Measurements from ENCODE around the gene ALOX15B.

The ALOX15B gene

DNA sequence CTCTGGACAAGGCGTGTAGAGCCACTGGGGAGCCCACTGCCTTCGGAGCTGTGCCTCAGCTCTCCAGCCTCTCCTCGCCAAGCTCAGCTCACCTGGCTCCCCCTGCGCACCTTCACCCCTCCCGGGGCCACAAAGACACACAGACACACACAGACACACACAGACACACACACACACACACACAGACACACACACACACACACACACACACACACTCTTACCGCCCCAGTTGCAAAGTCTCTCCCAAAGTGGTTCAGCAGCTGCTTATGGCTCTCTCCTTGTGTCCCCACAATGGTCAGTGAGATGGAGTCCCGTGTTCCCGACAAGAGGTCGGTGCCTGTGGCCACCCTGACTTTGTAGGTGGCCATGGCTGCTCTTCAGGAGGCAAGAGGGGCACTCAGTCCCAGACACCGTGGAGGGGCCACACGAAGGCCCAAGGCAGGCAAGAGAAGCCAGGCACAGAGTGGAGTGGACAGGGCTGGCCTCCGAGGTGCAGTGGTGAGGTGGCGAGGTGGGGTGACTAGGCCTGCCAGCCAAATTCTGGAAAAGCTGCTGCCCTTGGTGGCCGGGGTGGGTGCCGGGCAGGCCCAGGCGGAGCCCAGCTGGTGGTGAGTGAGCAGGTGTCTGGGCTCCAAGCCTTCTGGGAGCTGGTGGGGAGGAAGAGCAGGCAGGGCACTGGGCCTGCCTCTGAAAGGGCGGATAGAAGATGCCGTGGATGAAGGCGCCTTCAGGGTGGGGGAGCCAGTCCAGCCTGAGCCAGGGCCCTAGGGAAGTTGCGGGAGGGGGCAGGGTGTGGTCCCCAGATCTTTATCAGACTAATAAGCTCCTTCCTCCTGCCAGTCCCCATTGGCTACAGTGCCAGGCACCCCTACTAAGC is 48.5 kb downstream of the ALOX15B start, which contains the start of gene ALOX12B:
Gene ALOX12B, minus strand, starts transcription at position 642 of the 877 bp plus-strand sequence. Its CDS starts 274 bp downstream, at position 368.
- DNase-seq = no peak

DNA sequence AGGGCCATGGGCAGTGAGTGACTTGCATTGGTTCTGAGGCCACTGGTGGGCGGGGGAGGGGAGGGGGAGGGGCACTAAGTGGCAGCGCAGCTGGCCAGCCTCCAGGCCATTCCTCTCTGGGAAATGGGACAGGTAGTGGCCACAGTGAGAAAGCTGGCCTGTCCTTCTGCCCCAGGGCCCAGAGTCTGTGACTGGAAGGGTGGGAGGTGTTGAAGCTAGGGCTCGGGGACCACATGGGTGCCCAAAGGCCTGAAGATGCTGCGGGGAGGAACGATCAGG is 49.0 kb downstream of the ALOX15B start:
- no peak for DNase-seq

DNA sequence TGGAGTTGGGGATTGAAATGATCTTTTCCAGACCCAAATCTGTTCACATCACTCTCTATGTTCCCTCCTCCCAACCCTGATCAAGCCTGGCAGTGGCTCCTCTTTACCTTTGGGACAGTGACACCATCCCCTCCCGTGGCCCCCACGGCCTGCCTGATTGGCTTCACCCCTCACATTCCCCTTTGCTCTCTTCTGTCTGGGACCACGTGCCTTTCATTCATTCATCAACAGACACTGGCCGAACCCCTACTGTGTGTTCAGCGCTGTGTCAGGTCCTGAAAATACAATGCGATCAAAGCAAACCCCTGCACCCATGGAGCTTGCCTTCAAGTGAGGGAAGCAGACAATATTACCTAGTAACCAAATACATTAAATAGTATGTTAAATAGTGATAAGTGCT is 50.9 kb downstream of the ALOX15B start:
- DNase-seq = no peak

DNA sequence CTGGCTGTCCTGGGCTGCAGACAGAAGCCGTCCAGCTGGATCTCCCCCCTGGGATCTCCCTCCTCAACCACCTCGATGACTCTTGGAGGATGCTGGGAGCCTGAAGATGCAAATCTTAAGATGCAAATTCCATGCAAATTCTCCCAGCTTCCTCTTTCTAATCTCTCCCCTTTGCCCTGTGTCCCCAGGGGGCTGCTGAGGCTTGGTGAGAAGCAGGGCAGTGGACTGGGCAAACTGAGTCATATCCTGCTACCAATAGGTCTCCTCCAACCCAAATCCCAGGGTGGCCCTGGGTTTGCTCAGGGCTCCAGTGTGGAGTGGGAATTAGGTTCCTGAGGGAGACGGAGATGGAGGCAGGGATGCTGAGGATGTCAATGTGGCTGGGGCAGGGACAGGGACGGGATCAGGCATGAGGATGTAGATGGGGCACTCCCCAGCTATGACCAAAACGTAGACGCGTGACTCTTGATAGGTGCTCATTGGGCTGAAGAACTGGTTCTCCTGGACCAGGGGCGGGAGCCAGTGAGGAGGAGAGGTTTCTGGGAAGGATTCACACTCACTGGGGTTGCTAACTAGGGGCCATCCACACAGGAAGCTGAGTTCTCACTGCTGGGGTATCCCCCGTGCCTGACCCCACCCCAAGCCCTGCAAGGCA is 52.3 kb downstream of the ALOX15B start:
- DNase-seq = no peak

DNA sequence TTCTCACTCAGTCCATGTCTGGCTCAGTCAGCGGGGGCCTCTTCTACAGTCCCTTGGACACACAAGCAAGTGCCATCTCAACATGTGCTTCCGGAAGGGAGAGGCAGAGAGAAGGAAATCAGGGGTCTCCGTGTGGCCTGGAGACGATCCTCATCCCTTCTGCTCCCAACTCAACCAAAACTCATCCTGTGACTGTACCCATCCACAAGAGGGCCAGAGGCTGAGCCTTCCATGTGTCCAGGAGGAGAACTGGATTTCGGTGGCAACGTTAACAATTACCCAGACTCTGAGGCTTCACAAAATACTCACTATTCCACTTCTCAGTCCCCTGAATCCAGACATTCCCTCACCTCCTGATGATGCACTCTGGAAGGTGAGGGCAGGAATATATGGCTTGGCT is 56.5 kb downstream of the ALOX15B start:
- DNase-seq = no peak

DNA sequence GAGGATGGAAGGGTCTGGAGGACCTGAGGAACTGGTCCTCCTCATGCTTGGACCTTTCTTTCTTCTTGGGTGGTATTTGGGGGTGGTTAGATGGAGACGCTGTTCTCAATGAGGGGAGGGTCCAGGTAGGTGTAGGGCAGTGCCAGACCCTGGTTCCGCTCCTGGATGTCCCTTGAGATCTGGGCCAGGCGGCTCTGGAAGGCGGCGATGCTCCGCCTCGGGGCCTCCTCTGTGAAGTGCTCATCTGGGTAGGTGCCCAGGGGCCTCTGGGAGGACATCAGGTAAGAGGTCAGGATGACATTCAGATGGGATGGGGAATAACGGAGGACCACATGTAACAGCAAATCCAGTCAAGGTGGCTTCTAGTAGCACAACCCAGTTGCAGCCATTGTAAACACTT is 57.7 kb downstream of the ALOX15B start:
- DNase-seq = no peak
